Measurements from ENCODE around the gene VWC2. TPM values are rescaled to one million over a fixed set of nuclear protein-coding genes. Genes with fewer than 3 reads are reported as not detected.

VWC2 gene
- total and polyA plus RNA-seq, 2 of the 8 experiments (the other 6 are each of a cell fraction or from before 2014, with no cell fraction given): 0.24 to 0.30 TPM

- Histone ChIP-seq H2BK12ac (ENCODE audit: low read depth, low read length) (no peak overlapping the region), H3K4me1 (replicated peaks in 1 of 4; ENCODE audit: control insufficient read depth in 3 of 4, insufficient read depth in 4 of 4, low read length in 3 of 4) (no peaks in the 10 kb centered on the region), H3K9me3 (ENCODE audit: insufficient read depth in 2 of 2, low read depth in 1 of 2, low read length in 1 of 2) (no peaks in the 10 kb centered on the region), H3K14ac (ENCODE audit: insufficient read length) (no peak overlapping the region), H2BK20ac (ENCODE audit: low read length) (no peak overlapping the region), H2BK120ac (replicated peaks; ENCODE audit: low read depth, low read length) (no peak overlapping the region), H3K9ac (replicated peaks in 1 of 4; ENCODE audit: extremely low read depth in 1 of 4, low read depth in 3 of 4, low read length in 3 of 4) (no peak overlapping the region), H3K4ac (replicated peaks; ENCODE audit: insufficient read length, low read depth, low read length) (no peak overlapping the region), H2AFZ (ENCODE audit: low read length) (no peak overlapping the region), H4K5ac (ENCODE audit: insufficient read length, low read depth, low read length) (no peak overlapping the region), H4K20me1 (replicated peaks in 1 of 2; ENCODE audit: control insufficient read depth in 1 of 2, insufficient read depth in 2 of 2, low read length in 2 of 2) (no peaks in the 10 kb centered on the region), H3K4me2 (ENCODE audit: insufficient read depth in 1 of 2, low read depth in 2 of 2, low read length in 2 of 2) (no peak overlapping the region), H2AK5ac (ENCODE audit: low read depth, low read length) (no peak overlapping the region), H3K56ac (replicated peaks; ENCODE audit: insufficient read length, low read depth, low read length) (no peak overlapping the region), H4K8ac (ENCODE audit: extremely low read depth, insufficient read depth, low read length) (no peak overlapping the region), H3K23me2 (ENCODE audit: low read depth, low read length) (0 out of 2 replicates have a peak, but pooled peaks cover 2% of the 10 kb centered on the region), H2BK15ac (ENCODE audit: low read length) (no peak overlapping the region), H3K27me3 (replicated peaks in 1 of 4; ENCODE audit: control insufficient read depth in 3 of 4, extremely low read depth in 1 of 4, insufficient read depth in 3 of 4, low read length in 3 of 4) (no peaks in the 10 kb centered on the region), H3K36me3 (ENCODE audit: control insufficient read depth in 2 of 4, insufficient read depth in 4 of 4, low read length in 3 of 4) (no peaks in the 10 kb centered on the region), H3K18ac (ENCODE audit: extremely low read depth, low read length) (no peak overlapping the region), H3K27ac (ENCODE audit: low read depth, low read length) (no peak overlapping the region), H2BK5ac (ENCODE audit: low read depth, low read length) (no peak overlapping the region), H3K4me3 (ENCODE audit: extremely low read depth in 1 of 4, insufficient read depth in 2 of 4, low read depth in 3 of 4, low read length in 4 of 4) (no peak overlapping the region), H4K91ac (replicated peaks; ENCODE audit: insufficient read length, low read length) (no peak overlapping the region), H3K23ac (ENCODE audit: insufficient read length) (no peak overlapping the region), H3K79me2 (ENCODE audit: control insufficient read depth in 1 of 2, insufficient read depth in 2 of 2, low read length in 2 of 2) (no peaks in the 10 kb centered on the region), H3K79me1 (ENCODE audit: low read depth, low read length) (no peaks in the 10 kb centered on the region)
- DNase-seq (ENCODE audit: low read depth in 1 of 2, low spot score in 2 of 2): no peak
- ChIA-PET POLR2A (ENCODE audit: partially characterized antibody) (no interaction called here), CTCF (ENCODE audit: partially characterized antibody) (interaction anchor here (0.6 kb wide), 1 partner anchor 101 kb away, joined by 3 read pairs; no protein-coding TSS in a partner anchor)
- FAIRE-seq: no peak
- WGBS, 2 experiments (ENCODE audit: extremely low coverage in 1 of 2, insufficient coverage in 1 of 2, insufficient read length in 1 of 2, insufficient replicate concordance in 2 of 2, low coverage in 1 of 2, low lambda C conversion rate in 2 of 2, missing lambda C conversion rate in 1 of 2): 72 to 100% methylated on average over 1 to 2 of the region's 2 CpGs
These were observed 104.7 kb downstream of the VWC2 start for GRCh38 chr7:49878089-49878488.

All from H1 (cell line).